NT2/D1 (cell line): ENCODE data around the gene FAM120AOS.

Experiments
- YY1 ChIP-seq: IDR thresholded peaks from 2 replicates; pipeline ENCODE4 v1.6.1; 2011; ENCODE audit not compliant: insufficient read length, insufficient read depth
- ZNF274 ChIP-seq: IDR thresholded peaks from 2 replicates; pipeline ENCODE4 v1.6.1; 2011; ENCODE audit warnings: mild to moderate bottlenecking, low read depth, low read length

- TF ChIP-seq YY1 (peak; percentile 13), ZNF274 (no peak)
These were observed at the start of gene FAM120AOS for GRCh38 chr9:93453047-93453914.
